Bronchial epithelial cell (primary cell): ENCODE results near the gene CASP4. TPM values are rescaled to one million over a fixed set of nuclear protein-coding genes. Genes with fewer than 3 reads are reported as not detected.

Experiments
- DNase-seq: peaks from one replicate; pipeline ENCODE4 v3.0.0-alpha.2; 2010; ENCODE audit warnings: low read depth
- FAIRE-seq: peaks from 2 replicates; lab custom pipeline; 2011; peaks lifted over from hg19 to GRCh38; lab: Jason Lieb, UNC
- H3K27me3 ChIP-seq: 2 replicates; pipeline ENCODE4 v1.5.1; 2011; ENCODE audit warnings: low read length; ENCODE audit not compliant: control insufficient read depth, insufficient read depth
- H3K36me3 ChIP-seq: 2 replicates; pipeline ENCODE4 v1.5.1; 2011; ENCODE audit warnings: low read length; ENCODE audit not compliant: control insufficient read depth, insufficient read depth
- H3K4me3 ChIP-seq: 2 replicates; pipeline ENCODE4 v1.5.1; 2011; ENCODE audit warnings: mild to moderate bottlenecking, low read depth, low read length, control low read depth
- total RNA-seq: library from RNA; depleted of rRNA; stranded (reverse); fragments of >200 nt; gene quantifications from 2 replicates; pipeline ENCODE4 v1.2.1, GENCODE V29; 2014
- TF ChIP-seq, protein P1 (sequence below): IDR thresholded peaks from 2 replicates; pipeline ENCODE4 v1.5.1; 2011; ENCODE audit warnings: mild to moderate bottlenecking, moderate library complexity, low read length, control low read depth, inconsistent platforms; ENCODE audit not compliant: insufficient read depth, severe bottlenecking

Gene CASP4
- total RNA-seq, 1 donor from 2014 or later = 172 TPM

DNA sequence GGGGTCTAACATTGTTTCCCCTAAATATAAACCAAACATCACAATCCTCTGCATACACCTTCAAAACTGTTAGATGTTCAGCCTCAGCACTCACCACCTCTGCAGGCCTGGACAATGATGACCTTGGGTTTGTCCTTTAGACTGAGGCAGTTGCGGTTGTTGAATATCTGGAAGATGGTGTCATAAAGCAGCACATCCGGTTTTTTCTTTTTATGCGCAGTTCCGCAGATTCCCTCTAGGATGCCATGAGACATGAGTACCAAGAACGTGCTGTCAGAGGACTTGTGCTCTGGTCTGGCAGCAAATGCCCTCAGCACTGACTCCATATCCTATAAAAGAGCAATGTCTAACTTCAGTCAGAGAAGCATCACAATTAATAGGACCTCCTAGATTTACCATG is 31.8 kb upstream of the CASP4 start:
- H3K27me3 ChIP-seq = peaks cover 2% of the 10 kb centered on the region
- H3K4me3 ChIP-seq = no peak overlapping the region
- FAIRE-seq = no peak
- H3K36me3 ChIP-seq = no peaks in the 10 kb centered on the region
- no peak for DNase-seq
- TF ChIP-seq, protein P1, sequence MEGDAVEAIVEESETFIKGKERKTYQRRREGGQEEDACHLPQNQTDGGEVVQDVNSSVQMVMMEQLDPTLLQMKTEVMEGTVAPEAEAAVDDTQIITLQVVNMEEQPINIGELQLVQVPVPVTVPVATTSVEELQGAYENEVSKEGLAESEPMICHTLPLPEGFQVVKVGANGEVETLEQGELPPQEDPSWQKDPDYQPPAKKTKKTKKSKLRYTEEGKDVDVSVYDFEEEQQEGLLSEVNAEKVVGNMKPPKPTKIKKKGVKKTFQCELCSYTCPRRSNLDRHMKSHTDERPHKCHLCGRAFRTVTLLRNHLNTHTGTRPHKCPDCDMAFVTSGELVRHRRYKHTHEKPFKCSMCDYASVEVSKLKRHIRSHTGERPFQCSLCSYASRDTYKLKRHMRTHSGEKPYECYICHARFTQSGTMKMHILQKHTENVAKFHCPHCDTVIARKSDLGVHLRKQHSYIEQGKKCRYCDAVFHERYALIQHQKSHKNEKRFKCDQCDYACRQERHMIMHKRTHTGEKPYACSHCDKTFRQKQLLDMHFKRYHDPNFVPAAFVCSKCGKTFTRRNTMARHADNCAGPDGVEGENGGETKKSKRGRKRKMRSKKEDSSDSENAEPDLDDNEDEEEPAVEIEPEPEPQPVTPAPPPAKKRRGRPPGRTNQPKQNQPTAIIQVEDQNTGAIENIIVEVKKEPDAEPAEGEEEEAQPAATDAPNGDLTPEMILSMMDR = no peak

DNA sequence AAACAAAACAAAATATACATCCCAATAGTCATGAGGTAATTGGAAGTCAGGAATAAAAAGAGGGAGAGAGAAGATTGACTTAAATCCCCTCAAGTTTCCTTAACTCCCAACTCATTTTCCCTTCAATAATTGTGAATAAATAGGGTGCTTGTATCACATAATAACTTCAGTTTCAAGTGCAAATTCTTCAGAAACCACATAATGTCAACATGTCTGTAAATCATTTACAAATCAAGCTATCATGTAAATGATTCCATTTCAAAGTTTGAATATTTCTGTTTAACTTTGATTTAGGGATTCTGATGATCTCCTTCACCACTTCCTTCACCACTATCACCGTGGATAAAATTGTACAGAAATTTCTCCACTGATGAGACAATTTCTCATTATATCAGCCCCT is 31.3 kb upstream of the CASP4 start:
- H3K27me3 ChIP-seq = peaks cover 2% of the 10 kb centered on the region
- FAIRE-seq = no peak
- H3K4me3 ChIP-seq = no peak overlapping the region
- TF ChIP-seq, protein P1 = no peak
- no peaks in the 10 kb centered on the region for H3K36me3 ChIP-seq
- no peak for DNase-seq

DNA sequence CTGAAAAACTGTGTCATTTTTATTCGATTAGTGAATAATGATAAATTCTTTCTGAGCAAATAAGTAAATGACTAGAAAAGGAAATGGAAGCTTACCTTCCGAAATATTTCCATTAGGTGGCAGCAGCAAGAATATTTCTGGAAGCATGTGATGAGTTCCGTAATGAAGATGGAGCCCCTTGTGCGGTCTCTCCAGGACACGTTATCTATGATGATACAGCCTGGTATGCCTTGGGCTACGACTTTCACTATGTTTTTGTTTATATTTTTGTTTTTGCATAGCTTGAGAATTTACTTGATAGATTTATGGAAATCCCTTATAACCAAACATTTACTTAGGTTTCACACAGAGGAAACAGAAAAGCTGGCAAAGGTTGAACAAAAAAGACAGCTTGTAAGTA is 28.9 kb upstream of the CASP4 start:
- peak; percentile 4 for DNase-seq
- Histone ChIP-seq H3K36me3 (no peaks in the 10 kb centered on the region), H3K4me3 (no peak overlapping the region), H3K27me3 (peaks cover 2% of the 10 kb centered on the region)
- TF ChIP-seq, protein P1 = no peak
- FAIRE-seq = no peak

DNA sequence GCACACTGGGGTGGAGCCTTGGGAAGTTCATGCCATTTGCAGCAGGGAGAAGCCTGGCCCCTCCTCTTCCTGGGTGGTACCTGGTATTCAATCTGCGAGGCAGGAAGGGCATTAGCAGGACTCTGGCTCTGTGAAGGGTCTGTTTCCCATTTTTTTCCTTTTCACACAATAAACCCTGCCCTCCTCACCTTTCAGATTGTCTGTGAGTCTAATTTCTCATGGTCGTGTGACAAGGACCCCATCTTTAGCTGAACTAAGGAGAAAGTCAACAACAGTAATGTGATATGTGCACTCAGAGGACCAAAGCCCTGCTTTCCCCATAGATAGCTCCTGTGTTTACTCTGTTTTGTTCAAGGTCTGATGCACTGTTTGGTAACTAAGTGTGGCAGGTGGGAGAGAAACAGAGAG is 26.6 kb upstream of the CASP4 start:
- H3K36me3 ChIP-seq = no peaks in the 10 kb centered on the region
- FAIRE-seq = no peak
- H3K27me3 ChIP-seq = peaks cover 2% of the 10 kb centered on the region
- DNase-seq = no peak
- TF ChIP-seq, protein P1 = no peak
- no peak overlapping the region for H3K4me3 ChIP-seq

DNA sequence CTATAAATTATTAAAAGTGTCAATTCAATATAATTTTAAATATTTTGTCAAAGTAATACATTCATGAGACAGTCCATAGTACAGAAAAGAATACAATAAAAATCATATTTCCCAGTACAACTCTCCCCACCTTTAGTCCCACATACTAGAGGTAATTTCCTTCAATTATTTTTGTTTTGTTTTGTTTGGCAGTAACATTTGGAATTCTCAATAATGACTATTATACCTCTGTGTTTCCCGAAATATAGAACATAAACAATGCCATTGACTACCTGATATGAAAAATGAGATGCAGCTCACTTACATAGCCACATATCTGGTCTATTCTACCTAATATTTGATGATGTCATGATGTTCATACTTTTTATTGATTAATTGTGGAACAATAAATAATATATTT is 24.4 kb upstream of the CASP4 start:
- H3K4me3 ChIP-seq = no peak overlapping the region
- TF ChIP-seq, protein P1 = no peak
- DNase-seq (no peak), FAIRE-seq (no peak)
- no peaks in the 10 kb centered on the region for H3K36me3 ChIP-seq
- no peaks in the 10 kb centered on the region for H3K27me3 ChIP-seq

DNA sequence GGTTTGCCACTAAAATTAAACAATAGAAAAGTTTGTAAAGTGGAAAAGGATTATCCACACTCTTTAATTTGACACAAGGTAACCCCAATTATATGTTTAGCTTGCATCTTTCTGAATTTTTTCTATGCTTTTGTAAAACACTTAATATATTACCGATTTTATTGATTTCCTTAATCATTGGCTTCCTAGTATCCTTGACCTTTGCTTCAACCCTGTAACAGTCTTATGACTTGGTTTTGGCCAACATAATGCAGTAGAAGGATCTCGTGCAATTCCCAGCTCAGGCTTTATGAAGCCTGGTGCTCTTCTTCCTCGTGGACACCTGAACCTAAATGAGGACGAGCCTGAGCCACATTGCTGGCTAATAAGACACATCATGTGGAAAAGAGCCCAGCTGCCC is 23.6 kb upstream of the CASP4 start:
- DNase-seq (no peak), FAIRE-seq (no peak)
- TF ChIP-seq, protein P1 = no peak
- Histone ChIP-seq H3K4me3 (no peak overlapping the region), H3K36me3 (no peaks in the 10 kb centered on the region), H3K27me3 (no peaks in the 10 kb centered on the region)
